NCI-H2171 treated with DMSO at 0.1 percent for 48 hours (cell line): ENCODE results near the gene DYNLT2B.
"Not testable (repeated sequence)": the region's sequence is repeated elsewhere in the genome, so short reads cannot be mapped to it uniquely, and the experiment has no call there.

Experiments
- DNase-seq: peaks from one replicate; lab custom pipeline; 2025; lab: John Stamatoyannopoulos, UW

Gene DYNLT2B

GRCh38 chr3:196317687-196318467 is at the start of gene DYNLT2B:
DYNLT2B (minus strand) TSS chr3:196318240; CDS start chr3:196318152, 88 bp downstream.
- peak; percentile 86 for DNase-seq

GRCh38 chr3:196365736-196366135 is 47.7 kb upstream of the DYNLT2B start:
- DNase-seq, result no peak

GRCh38 chr3:196360586-196360985 is 42.5 kb upstream of the DYNLT2B start:
- DNase-seq, result no peak

GRCh38 chr3:196358540-196358939 is 40.5 kb upstream of the DYNLT2B start:
- not testable (repeated sequence) for DNase-seq

- DNase-seq, result no peak
These were observed 39.9 kb upstream of the DYNLT2B start for GRCh38 chr3:196357905-196358304.

GRCh38 chr3:196356556-196356955 is 38.5 kb upstream of the DYNLT2B start:
- no peak for DNase-seq

GRCh38 chr3:196355668-196356067 is 37.6 kb upstream of the DYNLT2B start:
- no peak for DNase-seq

- DNase-seq, result no peak
These were observed 36.1 kb upstream of the DYNLT2B start for GRCh38 chr3:196354132-196354531.

GRCh38 chr3:196351541-196351940 is 33.5 kb upstream of the DYNLT2B start:
- DNase-seq, result no peak

- DNase-seq, result no peak
These were observed 32.0 kb upstream of the DYNLT2B start for GRCh38 chr3:196350067-196350466.

- no peak for DNase-seq
These were observed 30.7 kb upstream of the DYNLT2B start for GRCh38 chr3:196348698-196349097.

- DNase-seq, result no peak
These were observed 26.6 kb upstream of the DYNLT2B start for GRCh38 chr3:196344663-196345062.

GRCh38 chr3:196343917-196344316 is 25.9 kb upstream of the DYNLT2B start:
- not testable (repeated sequence) for DNase-seq

GRCh38 chr3:196341137-196341536 is 23.1 kb upstream of the DYNLT2B start:
- no peak for DNase-seq

GRCh38 chr3:196340466-196340865 is 22.4 kb upstream of the DYNLT2B start:
- no peak for DNase-seq

- no peak for DNase-seq
These were observed 21.6 kb upstream of the DYNLT2B start for GRCh38 chr3:196339493-196340254.

- DNase-seq, result no peak
These were observed 21.0 kb upstream of the DYNLT2B start for GRCh38 chr3:196339044-196339443.

GRCh38 chr3:196336319-196337145 is 18.5 kb upstream of the DYNLT2B start:
- peak; percentile 21 for DNase-seq

- no peak for DNase-seq
These were observed 17.5 kb upstream of the DYNLT2B start for GRCh38 chr3:196335503-196335948.

- no peak for DNase-seq
These were observed 16.9 kb upstream of the DYNLT2B start for GRCh38 chr3:196334982-196335381.

- DNase-seq, result no peak
These were observed 14.1 kb upstream of the DYNLT2B start for GRCh38 chr3:196332168-196332567.

- DNase-seq, result no peak
These were observed 9.4 kb upstream of the DYNLT2B start for GRCh38 chr3:196327405-196327804.
